Measurements from ENCODE around the gene GRIA4.

- no peak for TF ChIP-seq CTCF (IDR thresholded peaks at IDR 0.05; ENCODE audit: poor library complexity)
- no peak for TF ChIP-seq EZH2 (IDR thresholded peaks at IDR 0.05; ENCODE audit: borderline replicate concordance)
Measured at GRCh38 chr11:105988197-105988596, 378.3 kb downstream of the GRIA4 start.
